ENCODE results near the gene NMD3.
A peak's percentile ranks its signal among the peaks of the same experiment; 100 is the strongest.
"Not testable (repeated sequence)": the region's sequence is repeated elsewhere in the genome, so short reads cannot be mapped to it uniquely, and the experiment has no call there.

NMD3 gene

GRCh38 chr3:161231861-161232260 is 10.8 kb downstream of the NMD3 start:
- no peak for DNase-seq

GRCh38 chr3:161233557-161233956 is 12.4 kb downstream of the NMD3 start:
- no peak for DNase-seq

GRCh38 chr3:161236240-161236639 is 15.1 kb downstream of the NMD3 start:
- no peak for DNase-seq

- no peak for DNase-seq
Observed at GRCh38 chr3:161239700-161240099, 18.6 kb downstream of the NMD3 start.

GRCh38 chr3:161244538-161244937 is 23.4 kb downstream of the NMD3 start:
- DNase-seq: no peak

- DNase-seq: no peak
Observed at GRCh38 chr3:161247049-161247448, 25.9 kb downstream of the NMD3 start.

GRCh38 chr3:161250116-161250515 is 29.0 kb downstream of the NMD3 start:
- DNase-seq: no peak

- DNase-seq: no peak
Observed at GRCh38 chr3:161251716-161252115, 30.6 kb downstream of the NMD3 start.

- DNase-seq: no peak
Observed at GRCh38 chr3:161252143-161252542, 31.0 kb downstream of the NMD3 start.

GRCh38 chr3:161253711-161254110 is 32.6 kb downstream of the NMD3 start:
- DNase-seq: no peak

- DNase-seq: no peak
Observed at GRCh38 chr3:161254861-161255260, 33.8 kb downstream of the NMD3 start.

- no peak for DNase-seq
Observed at GRCh38 chr3:161263057-161263456, 41.9 kb downstream of the NMD3 start.

- no peak for DNase-seq
Observed at GRCh38 chr3:161264852-161265251, 43.7 kb downstream of the NMD3 start.

- no peak for DNase-seq
Observed at GRCh38 chr3:161265916-161266571, 44.9 kb downstream of the NMD3 start.

GRCh38 chr3:161266731-161267150 is 45.6 kb downstream of the NMD3 start:
- DNase-seq: no peak

GRCh38 chr3:161267646-161268045 is 46.5 kb downstream of the NMD3 start:
- DNase-seq: no peak

- DNase-seq: no peak
Observed at GRCh38 chr3:161268601-161269000, 47.5 kb downstream of the NMD3 start.

- no peak for DNase-seq
Observed at GRCh38 chr3:161270991-161271390, 49.9 kb downstream of the NMD3 start.

- no peak for DNase-seq
Observed at GRCh38 chr3:161271646-161272045, 50.5 kb downstream of the NMD3 start.

GRCh38 chr3:161272524-161272923 is 51.4 kb downstream of the NMD3 start:
- no peak for DNase-seq

GRCh38 chr3:161273589-161274218 is 52.6 kb downstream of the NMD3 start:
- no peak for DNase-seq

- peak; percentile 35 for DNase-seq
Observed at GRCh38 chr3:161274691-161275298, 53.7 kb downstream of the NMD3 start.

GRCh38 chr3:161275919-161276318 is 54.8 kb downstream of the NMD3 start:
- peak; percentile 64 for DNase-seq

- DNase-seq: not testable (repeated sequence)
Observed at GRCh38 chr3:161282387-161282786, 61.3 kb downstream of the NMD3 start.

Data from NCI-H1436 (cell line).